WTC11 (cell line): ENCODE data around the gene NMRK1. TPM values are rescaled to one million over a fixed set of nuclear protein-coding genes. Genes with fewer than 3 reads are reported as not detected.

Source experiments
- ATAC-seq: fragments of 200-7000 bp; cut with Tn5 transposase; 2 replicates; pipeline ENCODE4 v1.10.0; 2021; ENCODE audit warnings: mild to moderate bottlenecking, moderate library complexity
- CTCF ChIA-PET: fragments of 300-600 bp; sonication (Branson Sonifier 250); formaldehyde crosslinking; loops from one replicate; lab custom pipeline; 2021; ENCODE audit warnings: antibody characterized with exemption; lab: Charles Lee
- POLR2A ChIA-PET: fragments of 350-600 bp; sonication (Branson Sonifier 250); formaldehyde crosslinking; loops from one replicate; lab custom pipeline; 2021; ENCODE audit warnings: antibody characterized with exemption; lab: Charles Lee
- DNase-seq: peaks from one replicate; pipeline ENCODE4 v3.0.0; 2021; ENCODE audit warnings: low spot score
- H3K27ac Mint-ChIP-seq: 2 replicates; pipeline ENCODE4 v1.8.0; 2021; ENCODE audit warnings: mixed read lengths
- H3K27me3 Mint-ChIP-seq: 2 replicates; pipeline ENCODE4 v1.8.0; 2021; ENCODE audit warnings: low read depth, mild to moderate bottlenecking, moderate library complexity, mixed read lengths
- H3K36me3 Mint-ChIP-seq: 2 replicates; pipeline ENCODE4 v1.8.0; 2021; ENCODE audit warnings: mixed read lengths
- H3K4me1 Mint-ChIP-seq: 2 replicates; pipeline ENCODE4 v1.8.0; 2022; ENCODE audit warnings: mixed read lengths
- H3K4me3 Mint-ChIP-seq: 2 replicates; pipeline ENCODE4 v1.8.0; 2021; ENCODE audit warnings: mild to moderate bottlenecking, moderate library complexity, mixed read lengths
- H3K9me3 Mint-ChIP-seq: 2 replicates; pipeline ENCODE4 v1.8.0; 2021; ENCODE audit warnings: mixed read lengths
- FOXJ3 ChIP-seq: sonication (generic); formaldehyde crosslinking; IDR thresholded peaks from 2 replicates; pipeline ENCODE4 v1.9.0; 2021; ENCODE audit warnings: missing genetic modification reagents, mild to moderate bottlenecking, borderline replicate concordance
- FOXK1 ChIP-seq: sonication (generic); formaldehyde crosslinking; IDR thresholded peaks from 2 replicates; pipeline ENCODE4 v1.8.0; 2022; ENCODE audit warnings: mild to moderate bottlenecking, moderate library complexity, missing genetic modification reagents
- HMGA2 ChIP-seq: fragments of 250-450 bp; sonication (Bioruptor Pico); IDR thresholded peaks from 2 replicates; pipeline ENCODE4 v1.4.0; 2021; ENCODE audit warnings: mild to moderate bottlenecking, moderate library complexity
- NR1H2 ChIP-seq: sonication (generic); formaldehyde crosslinking; IDR thresholded peaks from 2 replicates; pipeline ENCODE4 v1.9.0; 2021; ENCODE audit warnings: mild to moderate bottlenecking, moderate library complexity, missing genetic modification reagents
- NR2C2 ChIP-seq: sonication (generic); formaldehyde crosslinking; IDR thresholded peaks from 2 replicates; pipeline ENCODE4 v1.8.0; 2022; ENCODE audit warnings: mild to moderate bottlenecking, missing genetic modification reagents
- RORB ChIP-seq: fragments of 250-450 bp; sonication (Bioruptor Pico); IDR thresholded peaks from 2 replicates; pipeline ENCODE4 v1.9.0; 2021; ENCODE audit warnings: mild to moderate bottlenecking
- SMAD4 ChIP-seq: sonication (generic); formaldehyde crosslinking; IDR thresholded peaks from 2 replicates; pipeline ENCODE4 v1.8.0; 2022; ENCODE audit warnings: mild to moderate bottlenecking, missing genetic modification reagents
- TEAD4 ChIP-seq: sonication (generic); formaldehyde crosslinking; IDR thresholded peaks from 2 replicates; pipeline ENCODE4 v1.8.0; 2022; ENCODE audit warnings: mild to moderate bottlenecking, missing genetic modification reagents
- ZNF138 ChIP-seq: sonication (generic); formaldehyde crosslinking; conservative IDR thresholded peaks from 2 replicates; pipeline ENCODE4 v1.8.1; 2022; ENCODE audit warnings: mild to moderate bottlenecking, moderate library complexity, missing genetic modification reagents
- ZNF423 ChIP-seq: fragments of 250-450 bp; sonication (Bioruptor Pico); IDR thresholded peaks from 2 replicates; pipeline ENCODE4 v2.1.2; 2022; ENCODE audit warnings: mild to moderate bottlenecking, moderate library complexity
- total RNA-seq: library from RNA; stranded (reverse); gene quantifications from 3 replicates; pipeline ENCODE4 v1.2.3, GENCODE V29; 2021
- TF ChIP-seq, protein P1 (sequence below): sonication (generic); formaldehyde crosslinking; conservative IDR thresholded peaks from 2 replicates; pipeline ENCODE4 v1.8.1; 2023; ENCODE audit warnings: mild to moderate bottlenecking, low read depth, missing genetic modification reagents, moderate library complexity
- TF ChIP-seq, protein P2 (sequence below): sonication (generic); formaldehyde crosslinking; IDR thresholded peaks from 2 replicates; pipeline ENCODE4 v1.8.1; 2022; ENCODE audit warnings: low read depth, missing genetic modification reagents, borderline replicate concordance
- TF ChIP-seq, protein P3 (sequence below): fragments of 250-450 bp; sonication (Bioruptor Pico); IDR thresholded peaks from 2 replicates; pipeline ENCODE4 v1.9.0; 2021; ENCODE audit warnings: moderate library complexity, mild to moderate bottlenecking, inconsistent platforms, borderline replicate concordance
- TF ChIP-seq, protein P4 (sequence below): sonication (generic); formaldehyde crosslinking; IDR thresholded peaks from 2 replicates; pipeline ENCODE4 v1.8.1; 2022; ENCODE audit warnings: low read depth, mild to moderate bottlenecking, moderate library complexity, missing genetic modification reagents, borderline replicate concordance
- TF ChIP-seq, protein P5 (sequence below): sonication (generic); formaldehyde crosslinking; IDR thresholded peaks from 2 replicates; pipeline ENCODE4 v1.8.0; 2022; ENCODE audit warnings: missing genetic modification reagents
- TF ChIP-seq, protein P6 (sequence below): sonication (generic); formaldehyde crosslinking; IDR thresholded peaks from 2 replicates; pipeline ENCODE4 v1.8.0; 2023; ENCODE audit warnings: missing genetic modification reagents, mild to moderate bottlenecking, borderline replicate concordance
- TF ChIP-seq, protein P7 (sequence below): sonication (generic); formaldehyde crosslinking; IDR thresholded peaks from 2 replicates; pipeline ENCODE4 v1.8.0; 2022; ENCODE audit warnings: mild to moderate bottlenecking, missing genetic modification reagents

The NMRK1 gene
- total RNA-seq, 1 experiment from 2014 or later, result 14.5 TPM

DNA sequence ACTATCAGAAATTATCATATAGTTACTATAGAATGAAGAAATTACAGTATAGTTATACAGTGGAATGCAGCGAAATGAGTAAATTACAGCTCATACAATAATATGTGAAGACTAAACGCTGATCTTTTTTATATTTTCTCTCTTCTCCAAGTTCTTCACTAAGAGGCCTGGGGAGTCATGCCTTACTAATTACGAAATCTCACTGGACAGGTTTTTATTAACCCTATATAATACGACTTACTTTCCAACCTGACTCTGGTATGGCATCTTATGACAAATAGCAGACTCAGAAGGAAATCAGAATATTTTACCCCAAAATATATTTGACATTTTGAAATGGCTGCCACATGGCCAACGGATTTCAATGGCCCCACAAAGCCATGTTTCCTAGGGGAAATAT is 68.9 kb downstream of the NMRK1 start (continued):
- TF ChIP-seq ZNF423 (CRISPR knock-in tag), result no peak

DNA sequence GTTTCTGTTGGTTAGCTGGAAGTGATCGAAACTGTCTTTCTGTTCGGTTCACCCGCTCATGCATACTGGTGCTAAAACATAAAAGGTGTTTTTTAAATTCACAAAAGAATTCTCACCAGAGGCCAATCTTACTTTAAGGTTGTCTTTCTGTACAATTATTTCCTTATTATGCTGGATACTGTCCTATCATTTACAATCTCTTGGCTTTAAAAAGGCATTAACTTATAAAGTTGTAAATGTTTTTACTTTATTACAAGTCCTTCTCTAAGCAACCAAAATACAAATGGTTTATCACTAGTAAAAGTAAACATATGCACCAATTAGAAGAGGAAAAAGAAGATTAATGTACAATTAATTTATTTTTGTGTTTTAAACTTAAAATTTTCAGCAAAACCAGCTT is 70.6 kb downstream of the NMRK1 start:
- ChIA-PET POLR2A (no interaction called here), CTCF (no interaction called here)
- TF ChIP-seq, protein P1, sequence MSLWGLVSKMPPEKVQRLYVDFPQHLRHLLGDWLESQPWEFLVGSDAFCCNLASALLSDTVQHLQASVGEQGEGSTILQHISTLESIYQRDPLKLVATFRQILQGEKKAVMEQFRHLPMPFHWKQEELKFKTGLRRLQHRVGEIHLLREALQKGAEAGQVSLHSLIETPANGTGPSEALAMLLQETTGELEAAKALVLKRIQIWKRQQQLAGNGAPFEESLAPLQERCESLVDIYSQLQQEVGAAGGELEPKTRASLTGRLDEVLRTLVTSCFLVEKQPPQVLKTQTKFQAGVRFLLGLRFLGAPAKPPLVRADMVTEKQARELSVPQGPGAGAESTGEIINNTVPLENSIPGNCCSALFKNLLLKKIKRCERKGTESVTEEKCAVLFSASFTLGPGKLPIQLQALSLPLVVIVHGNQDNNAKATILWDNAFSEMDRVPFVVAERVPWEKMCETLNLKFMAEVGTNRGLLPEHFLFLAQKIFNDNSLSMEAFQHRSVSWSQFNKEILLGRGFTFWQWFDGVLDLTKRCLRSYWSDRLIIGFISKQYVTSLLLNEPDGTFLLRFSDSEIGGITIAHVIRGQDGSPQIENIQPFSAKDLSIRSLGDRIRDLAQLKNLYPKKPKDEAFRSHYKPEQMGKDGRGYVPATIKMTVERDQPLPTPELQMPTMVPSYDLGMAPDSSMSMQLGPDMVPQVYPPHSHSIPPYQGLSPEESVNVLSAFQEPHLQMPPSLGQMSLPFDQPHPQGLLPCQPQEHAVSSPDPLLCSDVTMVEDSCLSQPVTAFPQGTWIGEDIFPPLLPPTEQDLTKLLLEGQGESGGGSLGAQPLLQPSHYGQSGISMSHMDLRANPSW (CRISPR knock-in tag), result no peak
- no peak for TF ChIP-seq NR2C2 (CRISPR knock-in tag)
- no peak for TF ChIP-seq RORB
- TF ChIP-seq, protein P2, sequence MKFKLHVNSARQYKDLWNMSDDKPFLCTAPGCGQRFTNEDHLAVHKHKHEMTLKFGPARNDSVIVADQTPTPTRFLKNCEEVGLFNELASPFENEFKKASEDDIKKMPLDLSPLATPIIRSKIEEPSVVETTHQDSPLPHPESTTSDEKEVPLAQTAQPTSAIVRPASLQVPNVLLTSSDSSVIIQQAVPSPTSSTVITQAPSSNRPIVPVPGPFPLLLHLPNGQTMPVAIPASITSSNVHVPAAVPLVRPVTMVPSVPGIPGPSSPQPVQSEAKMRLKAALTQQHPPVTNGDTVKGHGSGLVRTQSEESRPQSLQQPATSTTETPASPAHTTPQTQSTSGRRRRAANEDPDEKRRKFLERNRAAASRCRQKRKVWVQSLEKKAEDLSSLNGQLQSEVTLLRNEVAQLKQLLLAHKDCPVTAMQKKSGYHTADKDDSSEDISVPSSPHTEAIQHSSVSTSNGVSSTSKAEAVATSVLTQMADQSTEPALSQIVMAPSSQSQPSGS (CRISPR knock-in tag), result no peak
- no peak for TF ChIP-seq HMGA2
- Mint-ChIP-seq H3K27ac (no peak overlapping the region), H3K36me3 (peaks cover 12% of the 10 kb centered on the region), H3K9me3 (0 out of 2 replicates have a peak, but pooled peaks cover 5% of the 10 kb centered on the region), H3K27me3 (no peaks in the 10 kb centered on the region), H3K4me3 (no peak overlapping the region), H3K4me1 (peaks cover 6% of the 10 kb centered on the region)
- ATAC-seq (no peak), DNase-seq (no peak)

DNA sequence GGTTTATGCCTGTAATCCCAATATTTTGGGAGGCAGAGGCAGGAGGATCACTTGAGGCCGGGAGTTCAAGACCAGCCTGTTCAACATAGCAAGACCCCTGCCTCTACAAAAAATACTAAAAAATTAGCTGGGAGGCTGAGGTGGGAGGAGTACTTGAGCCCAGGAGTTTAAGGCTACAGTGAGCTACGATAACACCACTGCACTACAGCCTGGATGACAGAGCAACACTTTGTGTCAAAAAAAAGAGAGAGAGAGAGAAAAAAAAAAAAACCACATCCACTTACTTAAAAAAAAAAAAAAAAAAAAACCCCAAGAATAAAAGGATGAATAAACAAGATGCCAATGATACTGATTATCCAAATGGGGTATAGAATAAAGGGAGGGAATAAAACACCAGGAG is 74.2 kb downstream of the NMRK1 start:
- Mint-ChIP-seq H3K4me1 (no peaks in the 10 kb centered on the region), H3K9me3 (no peaks in the 10 kb centered on the region), H3K4me3 (no peak overlapping the region), H3K27me3 (no peaks in the 10 kb centered on the region), H3K36me3 (peaks cover 17% of the 10 kb centered on the region), H3K27ac (no peak overlapping the region)
- ATAC-seq (no peak), DNase-seq (no peak)
- ChIA-PET CTCF (interaction anchor here (0.9 kb wide), 1 partner anchor 15 kb away, joined by 3 read pairs; no protein-coding TSS in a partner anchor), POLR2A (no interaction called here)
- TF ChIP-seq, protein P3, sequence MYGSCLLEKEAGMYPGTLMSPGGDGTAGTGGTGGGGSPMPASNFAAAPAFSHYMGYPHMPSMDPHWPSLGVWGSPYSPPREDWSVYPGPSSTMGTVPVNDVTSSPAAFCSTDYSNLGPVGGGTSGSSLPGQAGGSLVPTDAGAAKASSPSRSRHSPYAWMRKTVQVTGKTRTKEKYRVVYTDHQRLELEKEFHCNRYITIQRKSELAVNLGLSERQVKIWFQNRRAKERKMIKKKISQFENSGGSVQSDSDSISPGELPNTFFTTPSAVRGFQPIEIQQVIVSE (CRISPR knock-in tag), result no peak
- no peak for TF ChIP-seq TEAD4
- TF ChIP-seq FOXJ3 (CRISPR knock-in tag), result no peak
- TF ChIP-seq NR1H2 (CRISPR knock-in tag), result no peak
- TF ChIP-seq SMAD4 (CRISPR knock-in tag), result no peak
- TF ChIP-seq ZNF138 (CRISPR knock-in tag), result no peak
- TF ChIP-seq, protein P4, sequence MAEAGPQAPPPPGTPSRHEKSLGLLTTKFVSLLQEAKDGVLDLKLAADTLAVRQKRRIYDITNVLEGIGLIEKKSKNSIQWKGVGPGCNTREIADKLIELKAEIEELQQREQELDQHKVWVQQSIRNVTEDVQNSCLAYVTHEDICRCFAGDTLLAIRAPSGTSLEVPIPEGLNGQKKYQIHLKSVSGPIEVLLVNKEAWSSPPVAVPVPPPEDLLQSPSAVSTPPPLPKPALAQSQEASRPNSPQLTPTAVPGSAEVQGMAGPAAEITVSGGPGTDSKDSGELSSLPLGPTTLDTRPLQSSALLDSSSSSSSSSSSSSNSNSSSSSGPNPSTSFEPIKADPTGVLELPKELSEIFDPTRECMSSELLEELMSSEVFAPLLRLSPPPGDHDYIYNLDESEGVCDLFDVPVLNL (CRISPR knock-in tag), result no peak
- TF ChIP-seq, protein P5, sequence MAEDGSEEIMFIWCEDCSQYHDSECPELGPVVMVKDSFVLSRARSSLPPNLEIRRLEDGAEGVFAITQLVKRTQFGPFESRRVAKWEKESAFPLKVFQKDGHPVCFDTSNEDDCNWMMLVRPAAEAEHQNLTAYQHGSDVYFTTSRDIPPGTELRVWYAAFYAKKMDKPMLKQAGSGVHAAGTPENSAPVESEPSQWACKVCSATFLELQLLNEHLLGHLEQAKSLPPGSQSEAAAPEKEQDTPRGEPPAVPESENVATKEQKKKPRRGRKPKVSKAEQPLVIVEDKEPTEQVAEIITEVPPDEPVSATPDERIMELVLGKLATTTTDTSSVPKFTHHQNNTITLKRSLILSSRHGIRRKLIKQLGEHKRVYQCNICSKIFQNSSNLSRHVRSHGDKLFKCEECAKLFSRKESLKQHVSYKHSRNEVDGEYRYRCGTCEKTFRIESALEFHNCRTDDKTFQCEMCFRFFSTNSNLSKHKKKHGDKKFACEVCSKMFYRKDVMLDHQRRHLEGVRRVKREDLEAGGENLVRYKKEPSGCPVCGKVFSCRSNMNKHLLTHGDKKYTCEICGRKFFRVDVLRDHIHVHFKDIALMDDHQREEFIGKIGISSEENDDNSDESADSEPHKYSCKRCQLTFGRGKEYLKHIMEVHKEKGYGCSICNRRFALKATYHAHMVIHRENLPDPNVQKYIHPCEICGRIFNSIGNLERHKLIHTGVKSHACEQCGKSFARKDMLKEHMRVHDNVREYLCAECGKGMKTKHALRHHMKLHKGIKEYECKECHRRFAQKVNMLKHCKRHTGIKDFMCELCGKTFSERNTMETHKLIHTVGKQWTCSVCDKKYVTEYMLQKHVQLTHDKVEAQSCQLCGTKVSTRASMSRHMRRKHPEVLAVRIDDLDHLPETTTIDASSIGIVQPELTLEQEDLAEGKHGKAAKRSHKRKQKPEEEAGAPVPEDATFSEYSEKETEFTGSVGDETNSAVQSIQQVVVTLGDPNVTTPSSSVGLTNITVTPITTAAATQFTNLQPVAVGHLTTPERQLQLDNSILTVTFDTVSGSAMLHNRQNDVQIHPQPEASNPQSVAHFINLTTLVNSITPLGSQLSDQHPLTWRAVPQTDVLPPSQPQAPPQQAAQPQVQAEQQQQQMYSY (CRISPR knock-in tag), result no peak
- TF ChIP-seq, protein P6, sequence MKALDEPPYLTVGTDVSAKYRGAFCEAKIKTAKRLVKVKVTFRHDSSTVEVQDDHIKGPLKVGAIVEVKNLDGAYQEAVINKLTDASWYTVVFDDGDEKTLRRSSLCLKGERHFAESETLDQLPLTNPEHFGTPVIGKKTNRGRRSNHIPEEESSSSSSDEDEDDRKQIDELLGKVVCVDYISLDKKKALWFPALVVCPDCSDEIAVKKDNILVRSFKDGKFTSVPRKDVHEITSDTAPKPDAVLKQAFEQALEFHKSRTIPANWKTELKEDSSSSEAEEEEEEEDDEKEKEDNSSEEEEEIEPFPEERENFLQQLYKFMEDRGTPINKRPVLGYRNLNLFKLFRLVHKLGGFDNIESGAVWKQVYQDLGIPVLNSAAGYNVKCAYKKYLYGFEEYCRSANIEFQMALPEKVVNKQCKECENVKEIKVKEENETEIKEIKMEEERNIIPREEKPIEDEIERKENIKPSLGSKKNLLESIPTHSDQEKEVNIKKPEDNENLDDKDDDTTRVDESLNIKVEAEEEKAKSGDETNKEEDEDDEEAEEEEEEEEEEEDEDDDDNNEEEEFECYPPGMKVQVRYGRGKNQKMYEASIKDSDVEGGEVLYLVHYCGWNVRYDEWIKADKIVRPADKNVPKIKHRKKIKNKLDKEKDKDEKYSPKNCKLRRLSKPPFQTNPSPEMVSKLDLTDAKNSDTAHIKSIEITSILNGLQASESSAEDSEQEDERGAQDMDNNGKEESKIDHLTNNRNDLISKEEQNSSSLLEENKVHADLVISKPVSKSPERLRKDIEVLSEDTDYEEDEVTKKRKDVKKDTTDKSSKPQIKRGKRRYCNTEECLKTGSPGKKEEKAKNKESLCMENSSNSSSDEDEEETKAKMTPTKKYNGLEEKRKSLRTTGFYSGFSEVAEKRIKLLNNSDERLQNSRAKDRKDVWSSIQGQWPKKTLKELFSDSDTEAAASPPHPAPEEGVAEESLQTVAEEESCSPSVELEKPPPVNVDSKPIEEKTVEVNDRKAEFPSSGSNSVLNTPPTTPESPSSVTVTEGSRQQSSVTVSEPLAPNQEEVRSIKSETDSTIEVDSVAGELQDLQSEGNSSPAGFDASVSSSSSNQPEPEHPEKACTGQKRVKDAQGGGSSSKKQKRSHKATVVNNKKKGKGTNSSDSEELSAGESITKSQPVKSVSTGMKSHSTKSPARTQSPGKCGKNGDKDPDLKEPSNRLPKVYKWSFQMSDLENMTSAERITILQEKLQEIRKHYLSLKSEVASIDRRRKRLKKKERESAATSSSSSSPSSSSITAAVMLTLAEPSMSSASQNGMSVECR (CRISPR knock-in tag), result no peak
- TF ChIP-seq, protein P7, sequence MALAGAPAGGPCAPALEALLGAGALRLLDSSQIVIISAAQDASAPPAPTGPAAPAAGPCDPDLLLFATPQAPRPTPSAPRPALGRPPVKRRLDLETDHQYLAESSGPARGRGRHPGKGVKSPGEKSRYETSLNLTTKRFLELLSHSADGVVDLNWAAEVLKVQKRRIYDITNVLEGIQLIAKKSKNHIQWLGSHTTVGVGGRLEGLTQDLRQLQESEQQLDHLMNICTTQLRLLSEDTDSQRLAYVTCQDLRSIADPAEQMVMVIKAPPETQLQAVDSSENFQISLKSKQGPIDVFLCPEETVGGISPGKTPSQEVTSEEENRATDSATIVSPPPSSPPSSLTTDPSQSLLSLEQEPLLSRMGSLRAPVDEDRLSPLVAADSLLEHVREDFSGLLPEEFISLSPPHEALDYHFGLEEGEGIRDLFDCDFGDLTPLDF (CRISPR knock-in tag), result no peak
- TF ChIP-seq FOXK1, result no peak
